Parathyroid adenoma (tissue), 2 donors: Measurements from ENCODE around the gene SKOR2.

Experiments
- H2AFZ ChIP-seq: fragments of 300-600 bp; sonication (generic); one replicate; pipeline ENCODE4 v1.7.0; 2017; ENCODE audit warnings: antibody characterized with exemption, mild to moderate bottlenecking
- H3K27ac ChIP-seq: fragments of 300-600 bp; sonication (generic); one replicate; pipeline ENCODE4 v1.7.0; 2017
- H3K27me3 ChIP-seq: fragments of 300-600 bp; sonication (generic); one replicate; pipeline ENCODE4 v1.7.0; 2017; ENCODE audit warnings: low read length; ENCODE audit not compliant: control insufficient read depth, insufficient read depth
- H3K36me3 ChIP-seq: fragments of 300-600 bp; sonication (generic); one replicate; pipeline ENCODE4 v1.7.0; 2017; ENCODE audit warnings: low read length; ENCODE audit not compliant: control insufficient read depth, insufficient read depth
- H3K4me1 ChIP-seq: fragments of 300-600 bp; sonication (generic); one replicate; pipeline ENCODE4 v1.7.0; 2017; ENCODE audit warnings: control low read depth
- H3K4me2 ChIP-seq: fragments of 300-600 bp; sonication (generic); one replicate; pipeline ENCODE4 v1.7.0; 2017; ENCODE audit warnings: low read length
- H3K4me3 ChIP-seq: fragments of 300-600 bp; sonication (generic); one replicate; pipeline ENCODE4 v1.7.0; 2017; ENCODE audit warnings: low read depth, low read length
- H3K79me2 ChIP-seq: fragments of 300-600 bp; sonication (generic); one replicate; pipeline ENCODE4 v1.7.0; 2017; ENCODE audit warnings: control low read depth
- H3K9ac ChIP-seq: fragments of 300-600 bp; sonication (generic); one replicate; pipeline ENCODE4 v1.7.0; 2017; ENCODE audit warnings: mild to moderate bottlenecking
- H3K9me3 ChIP-seq: fragments of 300-600 bp; sonication (generic); one replicate; pipeline ENCODE4 v1.7.0; 2017; ENCODE audit warnings: low read length; ENCODE audit not compliant: control insufficient read depth
- CTCF ChIP-seq: fragments of 300-600 bp; sonication (generic); IDR thresholded peaks from one replicate; pipeline ENCODE4 v1.7.0; 2017; ENCODE audit warnings: antibody characterized with exemption, mild to moderate bottlenecking
- donor health status: primary hyperparathyroidism.

SKOR2 gene

GRCh38 chr18:47260924-47261701 lies 9.7 kb upstream of the SKOR2 start:
- Histone ChIP-seq H3K4me1 (peaks cover 3% of the 10 kb centered on the region), H2AFZ (no peak overlapping the region), H3K27me3 (peaks cover 16% of the 10 kb centered on the region), H3K4me3 (no peak overlapping the region), H3K79me2 (no peaks in the 10 kb centered on the region), H3K36me3 (no peaks in the 10 kb centered on the region), H3K4me2 (no peak overlapping the region), H3K9me3 (no peaks in the 10 kb centered on the region), H3K9ac (no peak overlapping the region), H3K27ac (no peak overlapping the region)
- no peak for TF ChIP-seq CTCF

GRCh38 chr18:47260120-47260923 lies 8.9 kb upstream of the SKOR2 start:
- TF ChIP-seq CTCF, result no peak
- Histone ChIP-seq H3K4me3 (no peak overlapping the region), H3K27ac (no peak overlapping the region), H3K36me3 (no peaks in the 10 kb centered on the region), H3K4me1 (peaks cover 3% of the 10 kb centered on the region), H3K79me2 (no peaks in the 10 kb centered on the region), H2AFZ (no peak overlapping the region), H3K4me2 (no peak overlapping the region), H3K27me3 (peaks cover 16% of the 10 kb centered on the region), H3K9me3 (no peaks in the 10 kb centered on the region), H3K9ac (no peak overlapping the region)

GRCh38 chr18:47254341-47254939 lies 3.0 kb upstream of the SKOR2 start:
- peaks cover 22% of the 10 kb centered on the region for H3K27me3 ChIP-seq
- H3K36me3 ChIP-seq, result no peaks in the 10 kb centered on the region
- H3K4me2 ChIP-seq, result no peak overlapping the region
- no peaks in the 10 kb centered on the region for H3K4me1 ChIP-seq
- no peaks in the 10 kb centered on the region for H3K79me2 ChIP-seq
- no peak overlapping the region for H3K9ac ChIP-seq
- H3K4me3 ChIP-seq, result no peak overlapping the region
- no peak overlapping the region for H2AFZ ChIP-seq
- H3K27ac ChIP-seq, result no peak overlapping the region
- H3K9me3 ChIP-seq, result no peaks in the 10 kb centered on the region
- no peak for TF ChIP-seq CTCF

GRCh38 chr18:47253101-47253654 lies 1.7 kb upstream of the SKOR2 start:
- no peaks in the 10 kb centered on the region for H3K79me2 ChIP-seq
- no peak for TF ChIP-seq CTCF
- no peak overlapping the region for H3K27ac ChIP-seq
- H3K9me3 ChIP-seq, result no peaks in the 10 kb centered on the region
- no peaks in the 10 kb centered on the region for H3K4me1 ChIP-seq
- H3K4me2 ChIP-seq, result no peak overlapping the region
- no peak overlapping the region for H3K9ac ChIP-seq
- no peaks in the 10 kb centered on the region for H3K36me3 ChIP-seq
- peaks cover 26% of the 10 kb centered on the region for H3K27me3 ChIP-seq
- no peak overlapping the region for H3K4me3 ChIP-seq
- no peak overlapping the region for H2AFZ ChIP-seq
